ENCODE results near the gene CACNB2.

DNA sequence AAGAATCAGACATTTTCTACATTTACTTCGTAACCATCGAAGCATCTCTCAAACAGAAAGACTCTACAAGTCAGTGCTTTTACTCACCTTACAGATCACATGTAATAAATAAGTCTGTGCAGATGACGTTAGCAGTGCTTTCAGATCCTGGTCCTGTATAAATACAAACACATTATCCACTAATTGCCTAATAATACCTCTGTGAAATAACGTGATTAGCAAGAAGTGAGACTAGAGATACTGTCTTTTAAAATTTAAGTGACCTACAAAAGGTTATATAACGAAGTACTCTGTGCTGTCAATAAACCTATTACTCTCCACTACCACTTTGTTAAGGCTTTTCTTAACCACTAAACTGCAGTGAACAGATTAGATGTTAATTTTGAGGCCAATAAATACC, 264.3 kb downstream of the CACNB2 start:
- TF ChIP-seq, protein P1, sequence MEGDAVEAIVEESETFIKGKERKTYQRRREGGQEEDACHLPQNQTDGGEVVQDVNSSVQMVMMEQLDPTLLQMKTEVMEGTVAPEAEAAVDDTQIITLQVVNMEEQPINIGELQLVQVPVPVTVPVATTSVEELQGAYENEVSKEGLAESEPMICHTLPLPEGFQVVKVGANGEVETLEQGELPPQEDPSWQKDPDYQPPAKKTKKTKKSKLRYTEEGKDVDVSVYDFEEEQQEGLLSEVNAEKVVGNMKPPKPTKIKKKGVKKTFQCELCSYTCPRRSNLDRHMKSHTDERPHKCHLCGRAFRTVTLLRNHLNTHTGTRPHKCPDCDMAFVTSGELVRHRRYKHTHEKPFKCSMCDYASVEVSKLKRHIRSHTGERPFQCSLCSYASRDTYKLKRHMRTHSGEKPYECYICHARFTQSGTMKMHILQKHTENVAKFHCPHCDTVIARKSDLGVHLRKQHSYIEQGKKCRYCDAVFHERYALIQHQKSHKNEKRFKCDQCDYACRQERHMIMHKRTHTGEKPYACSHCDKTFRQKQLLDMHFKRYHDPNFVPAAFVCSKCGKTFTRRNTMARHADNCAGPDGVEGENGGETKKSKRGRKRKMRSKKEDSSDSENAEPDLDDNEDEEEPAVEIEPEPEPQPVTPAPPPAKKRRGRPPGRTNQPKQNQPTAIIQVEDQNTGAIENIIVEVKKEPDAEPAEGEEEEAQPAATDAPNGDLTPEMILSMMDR (IDR thresholded peaks at IDR 0.05; ENCODE audit: low read depth, low read length, poor library complexity, severe bottlenecking): no peak
- TF ChIP-seq EZH2phosphoT487 (IDR thresholded peaks at IDR 0.05; ENCODE audit: borderline replicate concordance, low read length): no peak

Data from DOHH2 (cell line).